ENCODE measurements around the gene PLIN5.

GRCh38 chr19:4571305-4571917 is 36.4 kb upstream of the PLIN5 start:
- TF ChIP-seq CTCF (IDR thresholded peaks at IDR 0.05) (no peak), POLR2A (IDR thresholded peaks at IDR 0.05) (no peak), EP300 (IDR thresholded peaks at IDR 0.05) (no peak)

All from tibial nerve (tissue), 4 donors.